HEK293 (cell line): ENCODE measurements around the gene CDK17.

Experiments
- CTCF ChIA-PET: fragments of 350-600 bp; formaldehyde crosslinking; extraction: SDS; loops from one replicate; lab custom pipeline; 2021; ENCODE audit warnings: antibody characterized with exemption; lab: Yijun Ruan, JAX
- POLR2A ChIA-PET: fragments of 300-600 bp; formaldehyde crosslinking; extraction: SDS; loops from one replicate; lab custom pipeline; 2020; ENCODE audit warnings: antibody characterized with exemption, inconsistent platforms; lab: Yijun Ruan, JAX
- H3K27ac ChIP-seq: fragments of 200-500 bp; sonication (Bioruptor generic); 2 replicates; pipeline ENCODE4 v1.5.1; 2014; ENCODE audit warnings: low read depth, low read length, control low read depth, inconsistent platforms; ENCODE audit errors: extremely low read depth
- H3K36me3 ChIP-seq, 2 experiments: fragments of 200-500 bp in 1 of 2; sonication (Bioruptor generic) in 1 of 2; 1 replicate in 1 of 2; 2 replicates in 1 of 2; pipeline ENCODE4 v1.5.1; 2014 to 2017; ENCODE audit warnings: inconsistent platforms in 2 of 2, low read length in 2 of 2; ENCODE audit not compliant: control insufficient read depth in 2 of 2, insufficient read depth in 1 of 2
- H3K4me1 ChIP-seq: fragments of 200-500 bp; sonication (Bioruptor generic); 2 replicates; pipeline ENCODE4 v1.5.1; 2014; ENCODE audit warnings: mild to moderate bottlenecking, low read length, inconsistent platforms; ENCODE audit not compliant: control insufficient read depth, insufficient read depth
- H3K4me3 ChIP-seq: 2 replicates; pipeline ENCODE4 v1.5.1; 2011; ENCODE audit warnings: low read depth, mild to moderate bottlenecking, control low read depth, low read length, moderate library complexity
- H3K9me3 ChIP-seq: fragments of 200-500 bp; sonication (Bioruptor generic); 2 replicates; pipeline ENCODE4 v1.5.1; 2014; ENCODE audit warnings: low read depth, low read length, inconsistent platforms; ENCODE audit not compliant: control insufficient read depth, insufficient read depth
- KLF10 ChIP-seq: fragments of 450-650 bp; IDR thresholded peaks from 2 replicates; pipeline ENCODE4 v1.5.1; 2018; ENCODE audit warnings: missing biosample characterization, mild to moderate bottlenecking, missing genetic modification characterization
- TRIM28 ChIP-seq: IDR thresholded peaks from 2 replicates; pipeline ENCODE4 v1.6.1; 2011; ENCODE audit warnings: low read length, control low read depth, borderline replicate concordance
- ZBTB7A ChIP-seq: fragments of 450-650 bp; formaldehyde crosslinking; IDR thresholded peaks from 2 replicates; pipeline ENCODE4 v1.5.1; 2016; ENCODE audit warnings: low read depth, missing biosample characterization, missing genetic modification characterization
- ZEB2 ChIP-seq: fragments of 450-650 bp; formaldehyde crosslinking; IDR thresholded peaks from 2 replicates; pipeline ENCODE4 v1.5.1; 2016; ENCODE audit warnings: missing biosample characterization, missing genetic modification characterization
- ZNF112 ChIP-seq: fragments of 450-650 bp; formaldehyde crosslinking; IDR thresholded peaks from 2 replicates; pipeline ENCODE4 v1.5.0; 2017; ENCODE audit warnings: missing biosample characterization, missing genetic modification characterization
- ZNF133 ChIP-seq: fragments of 450-650 bp; formaldehyde crosslinking; IDR thresholded peaks from 2 replicates; pipeline ENCODE4 v1.5.1; 2016; ENCODE audit warnings: missing biosample characterization, missing genetic modification characterization
- ZNF146 ChIP-seq: fragments of 450-650 bp; formaldehyde crosslinking; IDR thresholded peaks from 2 replicates; pipeline ENCODE4 v1.5.1; 2016; ENCODE audit warnings: missing biosample characterization, missing genetic modification characterization
- ZNF169 ChIP-seq: fragments of 450-650 bp; formaldehyde crosslinking; IDR thresholded peaks from 2 replicates; pipeline ENCODE4 v1.5.1; 2016; ENCODE audit warnings: missing biosample characterization, missing genetic modification characterization
- ZNF19 ChIP-seq: fragments of 450-650 bp; formaldehyde crosslinking; IDR thresholded peaks from 2 replicates; pipeline ENCODE4; 2016; ENCODE audit warnings: missing biosample characterization, missing genetic modification characterization, low read depth
- ZNF214 ChIP-seq: fragments of 450-650 bp; formaldehyde crosslinking; IDR thresholded peaks from 2 replicates; pipeline ENCODE4 v1.5.1; 2017; ENCODE audit warnings: missing biosample characterization, mild to moderate bottlenecking, missing genetic modification characterization, borderline replicate concordance
- ZNF23 ChIP-seq: fragments of 450-650 bp; formaldehyde crosslinking; IDR thresholded peaks from 2 replicates; pipeline ENCODE4 v1.5.1; 2016; ENCODE audit warnings: missing biosample characterization, missing genetic modification characterization, borderline replicate concordance
- ZNF239 ChIP-seq: fragments of 450-650 bp; formaldehyde crosslinking; IDR thresholded peaks from 2 replicates; pipeline ENCODE4 v1.5.1; 2016; ENCODE audit warnings: missing biosample characterization, missing genetic modification characterization
- ZNF354C ChIP-seq: fragments of 450-650 bp; formaldehyde crosslinking; IDR thresholded peaks from 2 replicates; pipeline ENCODE4 v1.5.1; 2016; ENCODE audit warnings: missing biosample characterization, missing genetic modification characterization, low read depth, borderline replicate concordance
- ZNF423 ChIP-seq: fragments of 450-650 bp; formaldehyde crosslinking; IDR thresholded peaks from 2 replicates; pipeline ENCODE4 v1.5.1; 2016; ENCODE audit warnings: missing biosample characterization, missing genetic modification characterization
- ZNF510 ChIP-seq: fragments of 450-650 bp; formaldehyde crosslinking; IDR thresholded peaks from 2 replicates; pipeline ENCODE4 v1.5.1; 2018; ENCODE audit warnings: mild to moderate bottlenecking, missing genetic modification characterization, missing biosample characterization; ENCODE audit not compliant: insufficient replicate concordance
- ZNF555 ChIP-seq: fragments of 450-650 bp; formaldehyde crosslinking; conservative IDR thresholded peaks from 2 replicates; pipeline ENCODE4 v1.5.1; 2017; ENCODE audit warnings: missing biosample characterization, mild to moderate bottlenecking, missing genetic modification characterization, inconsistent platforms
- ZNF585B ChIP-seq: fragments of 450-650 bp; formaldehyde crosslinking; IDR thresholded peaks from 2 replicates; pipeline ENCODE4 v1.5.1; 2016; ENCODE audit warnings: missing biosample characterization, missing genetic modification characterization
- ZNF600 ChIP-seq: fragments of 450-650 bp; formaldehyde crosslinking; IDR thresholded peaks from 2 replicates; pipeline ENCODE4 v1.5.1; 2016; ENCODE audit warnings: missing biosample characterization, missing genetic modification characterization
- ZNF624 ChIP-seq: fragments of 450-650 bp; formaldehyde crosslinking; IDR thresholded peaks from 2 replicates; pipeline ENCODE4 v1.5.1; 2017; ENCODE audit warnings: missing biosample characterization, missing genetic modification characterization
- ZNF664 ChIP-seq: fragments of 450-650 bp; formaldehyde crosslinking; IDR thresholded peaks from 2 replicates; pipeline ENCODE4 v1.5.1; 2016; ENCODE audit warnings: missing biosample characterization, missing genetic modification characterization
- ZNF785 ChIP-seq: fragments of 450-650 bp; formaldehyde crosslinking; IDR thresholded peaks from 2 replicates; pipeline ENCODE4 v1.5.1; 2016; ENCODE audit warnings: missing biosample characterization, missing genetic modification characterization
- ZSCAN23 ChIP-seq: fragments of 450-650 bp; formaldehyde crosslinking; IDR thresholded peaks from 2 replicates; pipeline ENCODE4 v1.5.1; 2016; ENCODE audit warnings: missing biosample characterization, missing genetic modification characterization
- ZXDB ChIP-seq: fragments of 450-650 bp; formaldehyde crosslinking; IDR thresholded peaks from 2 replicates; pipeline ENCODE4 v1.5.1; 2016; ENCODE audit warnings: missing biosample characterization, missing genetic modification characterization
- TF ChIP-seq, protein P1 (sequence below): fragments of 450-650 bp; formaldehyde crosslinking; IDR thresholded peaks from 2 replicates; pipeline ENCODE4 v1.5.1; 2017; ENCODE audit warnings: missing biosample characterization, missing genetic modification characterization
- TF ChIP-seq, protein P2 (sequence below): fragments of 450-650 bp; formaldehyde crosslinking; IDR thresholded peaks from 2 replicates; pipeline ENCODE4 v1.5.1; 2016; ENCODE audit warnings: missing biosample characterization, missing genetic modification characterization
- TF ChIP-seq, protein P3 (sequence below): fragments of 450-650 bp; formaldehyde crosslinking; IDR thresholded peaks from 2 replicates; pipeline ENCODE4 v1.5.1; 2017; ENCODE audit warnings: missing biosample characterization, mild to moderate bottlenecking, missing genetic modification characterization, moderate library complexity
- TF ChIP-seq, protein P4 (sequence below): fragments of 450-650 bp; formaldehyde crosslinking; IDR thresholded peaks from 2 replicates; pipeline ENCODE4 v1.5.1; 2016; ENCODE audit warnings: missing biosample characterization, missing genetic modification characterization
- TF ChIP-seq, protein P5 (sequence below): fragments of 450-650 bp; formaldehyde crosslinking; IDR thresholded peaks from 2 replicates; pipeline ENCODE4 v1.5.1; 2016; ENCODE audit warnings: missing biosample characterization, missing genetic modification characterization

CDK17 gene

DNA sequence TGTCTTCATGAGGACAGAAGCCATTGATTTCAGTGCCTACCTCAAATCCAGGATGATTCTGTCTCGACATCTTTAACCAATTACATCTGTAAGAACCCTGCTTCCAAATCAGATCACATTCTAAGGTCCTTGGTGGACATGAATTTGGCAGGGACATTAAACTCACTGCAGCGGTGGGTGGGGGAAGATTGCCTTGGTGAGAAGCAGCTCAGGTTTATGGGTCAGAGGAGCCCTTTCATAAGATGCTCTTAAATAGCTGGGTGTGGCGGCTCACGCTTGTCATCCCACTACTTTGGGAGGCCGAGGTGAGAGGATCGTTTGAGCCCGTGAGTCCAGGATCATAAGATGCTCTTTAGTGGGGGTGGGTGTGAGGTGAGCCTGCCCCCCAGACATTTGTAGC is 163.2 kb downstream of the CDK17 start:
- no peak overlapping the region for H3K27ac ChIP-seq
- no peaks in the 10 kb centered on the region for H3K36me3 ChIP-seq
- H3K4me3 ChIP-seq, result no peak overlapping the region
- H3K4me1 ChIP-seq, result no peaks in the 10 kb centered on the region
- H3K9me3 ChIP-seq, result no peaks in the 10 kb centered on the region
- ChIA-PET CTCF (no interaction called here), POLR2A (no interaction called here)
- TF ChIP-seq, protein P1, sequence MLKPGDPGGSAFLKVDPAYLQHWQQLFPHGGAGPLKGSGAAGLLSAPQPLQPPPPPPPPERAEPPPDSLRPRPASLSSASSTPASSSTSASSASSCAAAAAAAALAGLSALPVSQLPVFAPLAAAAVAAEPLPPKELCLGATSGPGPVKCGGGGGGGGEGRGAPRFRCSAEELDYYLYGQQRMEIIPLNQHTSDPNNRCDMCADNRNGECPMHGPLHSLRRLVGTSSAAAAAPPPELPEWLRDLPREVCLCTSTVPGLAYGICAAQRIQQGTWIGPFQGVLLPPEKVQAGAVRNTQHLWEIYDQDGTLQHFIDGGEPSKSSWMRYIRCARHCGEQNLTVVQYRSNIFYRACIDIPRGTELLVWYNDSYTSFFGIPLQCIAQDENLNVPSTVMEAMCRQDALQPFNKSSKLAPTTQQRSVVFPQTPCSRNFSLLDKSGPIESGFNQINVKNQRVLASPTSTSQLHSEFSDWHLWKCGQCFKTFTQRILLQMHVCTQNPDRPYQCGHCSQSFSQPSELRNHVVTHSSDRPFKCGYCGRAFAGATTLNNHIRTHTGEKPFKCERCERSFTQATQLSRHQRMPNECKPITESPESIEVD (tag by site-specific recombination), result no peak
- TF ChIP-seq ZNF785 (tag by site-specific recombination) (no peak), ZNF214 (no peak), ZNF146 (no peak), ZNF510 (tag by site-specific recombination) (no peak), ZNF423 (tag by site-specific recombination) (no peak), ZNF169 (tag by site-specific recombination) (no peak), ZNF133 (tag by site-specific recombination) (no peak), ZNF664 (tag by site-specific recombination) (no peak)
- TF ChIP-seq, protein P2, sequence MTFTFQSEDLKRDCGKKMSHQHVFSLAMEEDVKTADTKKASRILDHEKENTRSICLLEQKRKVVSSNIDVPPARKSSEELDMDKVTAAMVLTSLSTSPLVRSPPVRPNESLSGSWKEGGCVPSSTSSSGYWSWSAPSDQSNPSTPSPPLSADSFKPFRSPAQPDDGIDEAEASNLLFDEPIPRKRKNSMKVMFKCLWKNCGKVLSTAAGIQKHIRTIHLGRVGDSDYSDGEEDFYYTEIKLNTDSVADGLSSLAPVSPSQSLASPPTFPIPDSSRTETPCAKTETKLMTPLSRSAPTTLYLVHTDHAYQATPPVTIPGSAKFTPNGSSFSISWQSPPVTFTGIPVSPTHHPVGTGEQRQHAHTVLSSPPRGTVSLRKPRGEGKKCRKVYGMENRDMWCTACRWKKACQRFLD (tag by site-specific recombination), result no peak

DNA sequence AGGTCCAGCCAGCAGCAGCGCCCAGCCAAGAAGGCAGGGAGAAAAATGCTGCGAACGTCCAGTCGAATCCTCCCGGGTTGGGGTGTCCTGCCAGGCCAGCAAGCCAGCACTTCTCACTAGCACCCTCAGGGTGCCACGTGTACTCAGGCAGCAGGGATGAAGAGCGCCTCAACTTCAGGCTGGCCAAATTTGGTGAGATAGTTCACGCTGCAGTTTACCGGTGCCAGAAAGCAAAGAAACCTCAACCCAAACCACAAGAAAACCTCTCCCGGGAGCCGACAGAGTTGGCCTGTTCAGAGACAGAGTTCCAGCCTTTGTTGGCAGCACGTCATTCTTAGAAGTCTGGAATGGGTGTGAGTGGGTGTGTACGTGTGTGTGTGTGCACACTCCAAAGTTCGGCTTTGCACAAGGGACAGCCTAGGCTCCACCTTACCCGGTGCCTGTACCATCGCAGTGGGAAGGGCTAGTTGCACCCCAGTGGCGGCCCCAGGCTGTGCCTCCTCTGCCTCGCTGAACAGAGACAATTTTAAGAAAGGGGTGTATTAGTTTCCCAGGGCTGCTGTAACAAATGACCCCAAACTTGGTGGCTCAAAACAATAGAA is 163.9 kb downstream of the CDK17 start:
- ChIA-PET POLR2A (no interaction called here), CTCF (no interaction called here)
- no peaks in the 10 kb centered on the region for H3K36me3 ChIP-seq
- no peaks in the 10 kb centered on the region for H3K4me1 ChIP-seq
- H3K27ac ChIP-seq, result no peak overlapping the region
- TF ChIP-seq ZXDB (tag by site-specific recombination) (no peak), ZNF112 (tag by site-specific recombination) (no peak), ZNF239 (tag by site-specific recombination) (no peak), ZSCAN23 (tag by site-specific recombination) (no peak), ZNF585B (tag by site-specific recombination) (no peak), ZNF624 (tag by site-specific recombination) (no peak), TRIM28 (no peak), ZNF555 (tag by site-specific recombination) (no peak), ZNF600 (no peak), ZNF23 (no peak), ZNF354C (tag by site-specific recombination) (no peak), ZNF19 (tag by site-specific recombination) (no peak), KLF10 (tag by site-specific recombination) (no peak), ZEB2 (tag by site-specific recombination) (no peak), ZBTB7A (tag by site-specific recombination) (no peak)
- TF ChIP-seq, protein P3, sequence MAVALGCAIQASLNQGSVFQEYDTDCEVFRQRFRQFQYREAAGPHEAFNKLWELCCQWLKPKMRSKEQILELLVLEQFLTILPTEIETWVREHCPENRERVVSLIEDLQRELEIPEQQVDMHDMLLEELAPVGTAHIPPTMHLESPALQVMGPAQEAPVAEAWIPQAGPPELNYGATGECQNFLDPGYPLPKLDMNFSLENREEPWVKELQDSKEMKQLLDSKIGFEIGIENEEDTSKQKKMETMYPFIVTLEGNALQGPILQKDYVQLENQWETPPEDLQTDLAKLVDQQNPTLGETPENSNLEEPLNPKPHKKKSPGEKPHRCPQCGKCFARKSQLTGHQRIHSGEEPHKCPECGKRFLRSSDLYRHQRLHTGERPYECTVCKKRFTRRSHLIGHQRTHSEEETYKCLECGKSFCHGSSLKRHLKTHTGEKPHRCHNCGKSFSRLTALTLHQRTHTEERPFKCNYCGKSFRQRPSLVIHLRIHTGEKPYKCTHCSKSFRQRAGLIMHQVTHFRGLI, result no peak
- TF ChIP-seq, protein P4, sequence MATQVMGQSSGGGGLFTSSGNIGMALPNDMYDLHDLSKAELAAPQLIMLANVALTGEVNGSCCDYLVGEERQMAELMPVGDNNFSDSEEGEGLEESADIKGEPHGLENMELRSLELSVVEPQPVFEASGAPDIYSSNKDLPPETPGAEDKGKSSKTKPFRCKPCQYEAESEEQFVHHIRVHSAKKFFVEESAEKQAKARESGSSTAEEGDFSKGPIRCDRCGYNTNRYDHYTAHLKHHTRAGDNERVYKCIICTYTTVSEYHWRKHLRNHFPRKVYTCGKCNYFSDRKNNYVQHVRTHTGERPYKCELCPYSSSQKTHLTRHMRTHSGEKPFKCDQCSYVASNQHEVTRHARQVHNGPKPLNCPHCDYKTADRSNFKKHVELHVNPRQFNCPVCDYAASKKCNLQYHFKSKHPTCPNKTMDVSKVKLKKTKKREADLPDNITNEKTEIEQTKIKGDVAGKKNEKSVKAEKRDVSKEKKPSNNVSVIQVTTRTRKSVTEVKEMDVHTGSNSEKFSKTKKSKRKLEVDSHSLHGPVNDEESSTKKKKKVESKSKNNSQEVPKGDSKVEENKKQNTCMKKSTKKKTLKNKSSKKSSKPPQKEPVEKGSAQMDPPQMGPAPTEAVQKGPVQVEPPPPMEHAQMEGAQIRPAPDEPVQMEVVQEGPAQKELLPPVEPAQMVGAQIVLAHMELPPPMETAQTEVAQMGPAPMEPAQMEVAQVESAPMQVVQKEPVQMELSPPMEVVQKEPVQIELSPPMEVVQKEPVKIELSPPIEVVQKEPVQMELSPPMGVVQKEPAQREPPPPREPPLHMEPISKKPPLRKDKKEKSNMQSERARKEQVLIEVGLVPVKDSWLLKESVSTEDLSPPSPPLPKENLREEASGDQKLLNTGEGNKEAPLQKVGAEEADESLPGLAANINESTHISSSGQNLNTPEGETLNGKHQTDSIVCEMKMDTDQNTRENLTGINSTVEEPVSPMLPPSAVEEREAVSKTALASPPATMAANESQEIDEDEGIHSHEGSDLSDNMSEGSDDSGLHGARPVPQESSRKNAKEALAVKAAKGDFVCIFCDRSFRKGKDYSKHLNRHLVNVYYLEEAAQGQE (tag by site-specific recombination), result no peak
- TF ChIP-seq, protein P5, sequence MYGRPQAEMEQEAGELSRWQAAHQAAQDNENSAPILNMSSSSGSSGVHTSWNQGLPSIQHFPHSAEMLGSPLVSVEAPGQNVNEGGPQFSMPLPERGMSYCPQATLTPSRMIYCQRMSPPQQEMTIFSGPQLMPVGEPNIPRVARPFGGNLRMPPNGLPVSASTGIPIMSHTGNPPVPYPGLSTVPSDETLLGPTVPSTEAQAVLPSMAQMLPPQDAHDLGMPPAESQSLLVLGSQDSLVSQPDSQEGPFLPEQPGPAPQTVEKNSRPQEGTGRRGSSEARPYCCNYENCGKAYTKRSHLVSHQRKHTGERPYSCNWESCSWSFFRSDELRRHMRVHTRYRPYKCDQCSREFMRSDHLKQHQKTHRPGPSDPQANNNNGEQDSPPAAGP (tag by site-specific recombination), result no peak
- TF ChIP-seq, all 188 proteins: peak for 0
- H3K9me3 ChIP-seq, result no peaks in the 10 kb centered on the region
- no peak overlapping the region for H3K4me3 ChIP-seq
